ENCODE measurements around the gene ZNF184.

ZNF184 gene

DNA sequence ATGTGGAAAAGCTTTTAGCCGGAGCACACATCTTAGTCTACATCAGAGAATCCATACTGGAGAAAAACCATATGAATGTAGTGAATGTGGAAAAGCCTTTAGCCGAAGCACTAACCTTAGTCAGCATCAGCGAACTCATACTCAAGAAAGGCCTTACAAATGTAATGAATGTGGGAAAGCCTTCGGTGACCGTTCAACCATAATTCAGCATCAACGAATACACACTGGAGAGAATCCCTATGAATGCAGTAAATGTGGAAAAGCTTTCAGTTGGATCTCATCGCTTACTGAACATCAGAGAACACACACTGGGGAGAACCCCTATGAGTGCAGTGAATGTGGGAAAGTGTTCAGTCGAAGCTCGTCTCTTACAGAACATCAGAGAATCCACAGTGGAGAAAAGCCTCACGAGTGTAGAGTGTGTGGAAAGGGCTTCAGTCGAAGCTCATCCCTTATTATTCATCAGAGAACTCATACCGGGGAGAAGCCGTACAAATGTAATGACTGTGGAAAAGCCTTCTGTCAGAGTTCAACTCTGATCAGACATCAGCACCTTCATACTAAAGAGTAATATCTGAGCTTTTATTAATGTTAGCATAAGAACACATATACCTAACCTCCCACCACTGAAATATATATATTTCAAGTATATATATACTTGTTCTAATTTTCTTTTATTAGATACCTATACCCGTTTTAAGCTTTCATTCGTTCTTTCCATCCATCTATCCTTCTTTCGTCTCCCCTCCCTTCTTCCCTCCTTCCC is 71.8 kb downstream of the ZNF184 start:
- H3K4me3 ChIP-seq (ENCODE audit: low read depth, low read length), result no peak overlapping the region
- TF ChIP-seq CTCF (IDR thresholded peaks at IDR 0.05; ENCODE audit: borderline replicate concordance, insufficient read depth, low read depth, low read length), result no peak
